Stimulated activated naive CD8-positive, alpha-beta T cell treated with anti-CD3 and anti-CD28 coated beads, Interleukin-15, Interleukin-2, amounts not matched to agents 100 ng/mL and 50 ng/mL, for 24 hours (primary cell): ENCODE results near the gene USP36.

Source experiments
- H3K27ac Mint-ChIP-seq: one replicate; pipeline ENCODE4 v1.8.0; 2021; ENCODE audit warnings: mild to moderate bottlenecking, mixed read lengths
- H3K27me3 Mint-ChIP-seq: one replicate; pipeline ENCODE4 v1.8.0; 2021; ENCODE audit warnings: mixed read lengths
- H3K36me3 Mint-ChIP-seq: one replicate; pipeline ENCODE4 v1.8.0; 2021; ENCODE audit warnings: low read depth, mixed read lengths
- H3K4me1 Mint-ChIP-seq: one replicate; pipeline ENCODE4 v1.8.0; 2021; ENCODE audit warnings: low read depth, mixed read lengths
- H3K4me3 Mint-ChIP-seq: one replicate; pipeline ENCODE4 v1.8.0; 2021; ENCODE audit warnings: mild to moderate bottlenecking, mixed read lengths
- H3K9me3 Mint-ChIP-seq: one replicate; pipeline ENCODE4 v1.8.0; 2021; ENCODE audit warnings: mixed read lengths

Gene USP36

DNA sequence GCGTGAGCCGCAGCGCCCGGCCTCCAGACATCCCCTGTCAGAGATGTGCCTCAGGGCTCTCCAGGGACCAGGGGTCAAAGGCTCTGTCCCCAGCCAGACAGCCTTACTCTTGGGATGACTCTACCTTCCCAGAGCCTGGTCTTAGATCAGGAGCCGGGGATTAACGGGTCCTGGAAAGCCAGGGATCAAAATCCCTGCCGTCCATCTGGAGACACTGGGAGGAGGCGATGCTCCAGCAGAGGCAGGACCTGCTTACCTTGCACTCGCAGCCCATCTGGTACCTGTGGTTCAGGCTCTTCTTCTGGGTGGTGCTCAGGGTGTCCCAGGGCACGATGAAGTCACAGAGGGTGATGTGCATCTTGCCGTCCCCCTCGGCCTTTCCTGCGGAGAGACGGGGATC, 16.7 kb upstream of the USP36 start:
- H3K4me3 Mint-ChIP-seq: no peak overlapping the region
- H3K27me3 Mint-ChIP-seq: no peaks in the 10 kb centered on the region
- H3K27ac Mint-ChIP-seq: no peak overlapping the region
- H3K4me1 Mint-ChIP-seq: no peaks in the 10 kb centered on the region
- H3K9me3 Mint-ChIP-seq: no peaks in the 10 kb centered on the region
- H3K36me3 Mint-ChIP-seq: no peaks in the 10 kb centered on the region

DNA sequence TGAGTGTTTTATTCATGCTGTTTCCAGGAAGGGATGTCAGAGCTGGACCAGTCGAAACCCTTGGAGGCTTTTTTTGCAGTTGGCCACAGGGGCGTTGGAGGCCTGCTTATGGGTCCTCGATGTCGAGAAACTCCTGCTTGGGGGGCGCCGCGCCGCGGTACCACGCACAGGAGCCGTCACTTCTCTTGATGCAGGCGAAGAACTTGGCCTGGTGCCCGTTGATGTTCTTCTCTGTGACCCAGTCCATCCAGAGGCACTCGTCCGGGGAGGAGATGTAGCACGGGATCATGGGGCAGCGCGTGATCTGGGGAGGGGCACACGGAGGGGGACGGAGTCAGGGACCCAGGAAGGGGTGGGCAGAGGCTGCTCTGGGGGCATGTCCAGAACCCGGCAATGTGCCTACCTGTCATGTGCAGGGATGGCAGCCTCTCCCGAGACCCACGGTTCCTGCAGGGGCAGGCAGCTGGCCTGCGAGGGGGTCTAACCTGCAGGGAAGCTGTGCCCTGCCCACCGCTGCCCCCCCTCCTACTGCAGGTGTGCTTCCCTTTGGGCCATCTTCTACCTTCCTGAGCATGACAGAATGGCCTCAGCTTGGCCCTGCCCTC, 15.0 kb upstream of the USP36 start:
- Mint-ChIP-seq H3K27me3 (no peaks in the 10 kb centered on the region), H3K27ac (no peak overlapping the region), H3K36me3 (no peaks in the 10 kb centered on the region), H3K9me3 (no peaks in the 10 kb centered on the region), H3K4me1 (no peaks in the 10 kb centered on the region), H3K4me3 (no peak overlapping the region)

DNA sequence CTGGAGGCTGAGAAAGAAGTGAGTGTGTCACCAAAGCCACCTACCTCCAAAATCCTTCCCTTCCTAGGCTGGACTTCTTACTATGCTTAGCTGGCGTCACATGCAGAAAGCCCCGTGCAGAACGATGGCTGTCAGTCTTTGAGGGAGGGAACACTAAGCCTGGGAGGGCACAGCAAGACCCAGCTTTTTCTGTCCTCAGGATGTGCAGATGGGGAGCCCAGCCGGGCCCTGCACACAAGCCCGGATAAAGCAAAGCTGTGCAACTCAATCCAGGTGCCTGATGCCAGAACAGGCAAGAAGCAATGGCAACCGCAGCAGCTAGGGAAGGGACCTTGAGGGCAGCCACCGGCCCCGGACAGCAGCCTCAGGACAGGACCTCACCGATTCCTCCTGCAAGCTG, 13.9 kb upstream of the USP36 start:
- Mint-ChIP-seq H3K27ac (no peak overlapping the region), H3K9me3 (no peaks in the 10 kb centered on the region), H3K4me1 (no peaks in the 10 kb centered on the region), H3K4me3 (no peak overlapping the region), H3K27me3 (no peaks in the 10 kb centered on the region), H3K36me3 (no peaks in the 10 kb centered on the region)

DNA sequence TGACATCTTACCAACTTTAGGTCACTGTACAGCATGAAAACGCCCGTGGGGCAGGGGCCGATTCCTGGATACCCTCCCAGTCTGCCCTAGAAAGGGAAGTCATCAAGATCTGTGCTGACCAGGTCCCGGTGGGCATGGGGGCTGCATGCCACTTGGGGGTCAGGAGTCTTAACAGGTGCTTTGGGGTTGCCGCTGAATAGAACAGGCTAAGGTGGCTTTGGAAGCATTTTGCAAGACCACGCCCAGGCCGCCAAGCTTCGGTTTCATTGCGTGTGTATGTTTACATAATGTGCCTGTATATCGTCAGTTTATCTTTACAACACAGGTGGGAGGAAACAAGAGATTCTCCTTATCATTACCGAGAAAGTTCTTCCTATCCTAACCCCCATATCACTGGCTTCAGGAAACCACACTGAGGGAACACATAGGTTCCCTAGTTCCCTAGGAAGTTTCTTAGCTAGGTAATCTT, 13.3 kb upstream of the USP36 start:
- no peak overlapping the region for H3K27ac Mint-ChIP-seq

DNA sequence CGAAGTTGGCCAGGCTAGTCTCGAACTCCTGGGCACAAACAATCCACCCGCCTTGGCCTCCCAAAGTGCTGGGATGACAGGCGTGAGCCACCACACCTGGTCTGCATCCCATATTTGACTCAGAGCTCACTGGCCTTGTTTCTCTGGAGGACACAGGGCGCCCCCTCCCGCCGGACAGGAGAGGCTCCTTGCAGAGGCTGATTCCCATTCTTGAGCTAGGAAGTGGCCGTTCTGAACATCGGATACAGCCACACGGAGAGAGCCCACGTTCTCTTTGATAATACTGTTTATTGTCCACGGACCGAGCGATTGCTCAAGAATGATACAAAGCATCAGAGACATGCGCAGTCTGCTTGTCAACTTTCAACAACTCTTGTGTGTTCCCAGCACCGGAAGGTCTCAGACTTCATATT, 12.1 kb upstream of the USP36 start:
- no peaks in the 10 kb centered on the region for H3K36me3 Mint-ChIP-seq
- no peaks in the 10 kb centered on the region for H3K9me3 Mint-ChIP-seq
- H3K4me1 Mint-ChIP-seq: no peaks in the 10 kb centered on the region
- no peaks in the 10 kb centered on the region for H3K27me3 Mint-ChIP-seq
- H3K4me3 Mint-ChIP-seq: no peak overlapping the region
- no peak overlapping the region for H3K27ac Mint-ChIP-seq

More for the DNA sequence above, 13.3 kb upstream of the USP36 start:
- H3K36me3 Mint-ChIP-seq: no peaks in the 10 kb centered on the region
- no peaks in the 10 kb centered on the region for H3K9me3 Mint-ChIP-seq
- H3K27me3 Mint-ChIP-seq: no peaks in the 10 kb centered on the region
- H3K4me3 Mint-ChIP-seq: no peak overlapping the region
- H3K4me1 Mint-ChIP-seq: no peaks in the 10 kb centered on the region

DNA sequence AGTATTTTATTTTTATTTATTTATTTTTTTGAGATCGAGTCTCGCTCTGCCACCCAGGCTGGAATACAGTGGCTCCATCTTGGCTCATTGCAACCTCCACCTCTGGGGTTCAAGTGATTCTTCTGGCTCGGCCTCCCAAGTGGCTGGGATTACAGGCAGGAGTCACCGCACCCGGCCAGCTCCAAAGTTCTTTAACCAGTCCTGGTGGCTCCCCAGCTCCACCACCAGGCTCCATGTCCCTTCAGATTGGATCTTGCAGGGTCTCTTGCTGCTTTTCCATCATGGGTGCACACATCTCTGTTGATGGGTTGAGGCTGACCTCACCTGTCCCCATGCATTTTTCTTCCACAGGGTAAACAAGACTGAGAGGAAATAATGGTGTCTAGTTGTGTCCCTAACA, 8.4 kb upstream of the USP36 start:
- Mint-ChIP-seq H3K27me3 (no peaks in the 10 kb centered on the region), H3K36me3 (no peaks in the 10 kb centered on the region), H3K4me3 (no peak overlapping the region), H3K9me3 (no peaks in the 10 kb centered on the region), H3K27ac (no peak overlapping the region), H3K4me1 (peaks cover 6% of the 10 kb centered on the region)

DNA sequence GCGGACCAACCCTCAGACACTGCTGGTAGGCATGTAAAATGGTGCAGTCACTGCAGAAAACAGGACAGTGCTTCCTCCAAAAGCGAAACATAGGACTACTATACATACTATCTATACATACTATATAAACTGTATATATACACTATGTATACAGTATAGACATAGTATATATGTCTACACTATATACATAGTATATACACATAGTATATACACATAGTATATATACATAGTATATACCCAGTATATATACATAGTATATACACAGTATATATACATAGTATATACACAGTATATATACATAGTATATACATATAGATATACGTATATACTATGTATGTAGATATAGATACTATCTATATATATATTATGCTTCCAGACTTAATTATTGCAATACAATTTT, 6.4 kb upstream of the USP36 start:
- Mint-ChIP-seq H3K36me3 (no peaks in the 10 kb centered on the region), H3K27ac (no peak overlapping the region), H3K9me3 (no peaks in the 10 kb centered on the region), H3K4me3 (no peak overlapping the region), H3K27me3 (no peaks in the 10 kb centered on the region), H3K4me1 (peaks cover 15% of the 10 kb centered on the region)

DNA sequence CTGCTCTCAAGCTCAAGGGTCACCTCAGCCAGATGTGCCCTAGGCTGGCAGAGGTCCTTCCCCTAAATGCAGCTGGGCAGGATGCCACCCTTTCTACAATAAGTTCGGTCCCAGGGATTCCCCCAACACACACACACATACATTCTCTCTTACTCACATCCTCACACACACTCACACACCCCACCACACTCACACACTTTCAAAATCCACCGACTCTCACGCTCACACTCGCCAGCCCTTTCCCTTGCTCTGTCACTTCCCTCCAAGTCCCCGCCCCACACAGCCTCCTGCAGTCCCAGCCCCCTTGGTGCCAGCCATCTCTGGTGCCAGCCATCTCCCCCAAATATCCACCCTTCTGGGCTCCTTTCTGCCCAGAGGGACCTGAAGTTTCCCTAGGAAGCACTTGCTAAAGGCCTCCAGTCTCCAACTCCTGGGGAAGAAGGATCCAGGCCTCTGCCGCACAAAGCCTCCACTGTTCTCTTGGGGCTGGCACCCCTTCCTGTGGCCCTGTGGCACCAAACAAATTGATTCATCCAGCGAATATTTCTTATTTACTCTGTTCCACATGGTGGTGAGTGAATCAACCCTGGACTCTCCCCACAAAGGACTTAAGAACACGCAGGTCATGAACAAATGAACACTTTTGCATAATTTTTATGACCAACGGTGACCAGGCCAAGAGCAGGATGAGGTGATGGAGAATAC, 3.8 kb upstream of the USP36 start:
- Mint-ChIP-seq H3K36me3 (peaks cover 4% of the 10 kb centered on the region), H3K27me3 (no peaks in the 10 kb centered on the region), H3K4me1 (peaks cover 24% of the 10 kb centered on the region), H3K27ac (peak overlapping the region; percentile 24), H3K4me3 (no peak overlapping the region), H3K9me3 (no peaks in the 10 kb centered on the region)

DNA sequence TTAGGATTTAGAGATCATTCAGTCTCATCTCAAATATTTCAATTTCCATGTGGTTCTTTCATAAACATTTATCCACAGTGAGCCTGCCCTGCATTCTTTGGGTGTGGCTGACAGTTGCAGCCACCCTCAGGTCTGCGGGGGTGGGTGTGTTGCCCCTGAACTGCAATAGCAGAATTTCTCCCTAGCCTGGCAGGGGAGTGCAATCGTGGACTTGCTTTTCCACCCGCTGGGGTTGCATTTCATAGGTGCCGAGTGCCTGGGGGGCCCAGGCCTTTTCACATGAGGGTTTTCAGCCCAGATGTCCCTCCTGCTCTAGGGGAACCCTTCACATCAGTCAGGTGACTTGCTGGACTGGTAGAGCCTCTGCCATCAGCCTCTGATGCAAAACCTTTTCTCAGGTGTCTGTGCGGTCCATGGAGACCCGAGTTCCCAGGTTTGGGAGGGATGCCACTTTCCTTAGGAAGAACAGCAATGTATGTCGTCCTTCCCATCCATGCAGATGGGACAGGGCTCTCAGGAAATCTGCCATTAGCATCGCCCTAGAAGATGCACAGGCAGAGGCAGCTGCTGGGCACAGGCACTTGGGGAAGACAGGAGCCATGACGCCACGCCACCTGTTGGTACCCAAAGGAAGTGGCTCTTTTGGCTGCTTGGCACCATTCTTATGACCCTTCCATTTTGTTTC, 2.4 kb upstream of the USP36 start:
- Mint-ChIP-seq H3K9me3 (no peaks in the 10 kb centered on the region), H3K4me1 (peaks cover 37% of the 10 kb centered on the region), H3K27ac (peak overlapping the region; percentile 36), H3K36me3 (peaks cover 16% of the 10 kb centered on the region), H3K27me3 (no peaks in the 10 kb centered on the region), H3K4me3 (no peak overlapping the region)

DNA sequence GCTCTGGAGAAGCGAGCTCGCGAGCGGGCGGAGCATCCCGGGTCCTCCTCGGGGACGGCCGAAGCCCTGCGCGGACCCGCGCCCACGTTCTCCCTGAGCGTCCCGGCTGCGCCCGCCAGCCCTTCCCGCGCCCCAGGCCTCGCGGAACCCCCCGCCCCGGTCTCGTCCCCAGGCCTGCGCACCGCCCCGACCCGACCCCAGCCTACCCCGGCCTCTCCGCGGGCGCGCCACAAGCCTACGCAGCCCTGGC, 159 bp downstream of the USP36 start:
- Mint-ChIP-seq H3K27me3 (no peaks in the 10 kb centered on the region), H3K27ac (peak overlapping the region; percentile 95)

DNA sequence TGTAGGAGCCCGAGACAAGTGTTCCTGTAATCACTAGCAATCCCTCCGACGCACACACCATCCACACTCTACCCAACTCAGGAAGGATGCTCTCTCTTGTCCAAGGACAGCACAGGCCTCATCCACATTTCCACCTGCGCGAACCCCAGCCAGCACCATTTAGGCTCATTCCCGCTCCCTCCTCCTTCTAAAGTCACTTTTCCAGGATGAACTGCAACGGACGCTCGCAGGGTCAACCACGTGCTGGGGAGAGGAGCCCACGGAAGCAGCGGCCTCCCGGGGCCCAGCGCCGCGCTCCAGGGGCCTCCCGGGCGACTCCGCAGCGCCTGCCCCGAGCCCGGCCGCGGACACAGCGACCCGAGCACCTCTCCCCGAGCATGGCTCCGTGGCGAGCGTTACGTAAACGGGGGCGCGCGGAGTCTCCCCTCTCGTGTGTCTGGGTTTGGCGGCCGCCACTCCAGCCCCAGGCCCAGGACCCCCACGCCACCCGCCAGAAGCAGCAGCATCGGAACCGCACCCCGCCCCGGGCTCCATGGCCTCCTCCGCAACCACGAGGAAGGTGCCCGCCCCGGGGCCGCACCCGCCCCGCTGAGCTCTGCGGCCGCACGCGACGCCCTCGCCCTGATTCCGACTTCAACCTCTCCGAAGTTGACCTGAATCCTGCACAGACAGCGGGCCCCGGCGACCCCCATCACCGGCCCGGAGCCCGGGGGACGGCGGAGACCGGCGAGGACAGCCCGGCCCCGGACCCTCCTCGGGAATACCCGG, 668 bp downstream of the USP36 start:
- Mint-ChIP-seq H3K4me3 (peak overlapping the region; percentile 96), H3K27me3 (no peaks in the 10 kb centered on the region), H3K27ac (peak overlapping the region; percentile 94), H3K9me3 (no peaks in the 10 kb centered on the region), H3K36me3 (peaks cover 46% of the 10 kb centered on the region), H3K4me1 (peaks cover 52% of the 10 kb centered on the region)

More for the DNA sequence above, 159 bp downstream of the USP36 start:
- peaks cover 41% of the 10 kb centered on the region for H3K36me3 Mint-ChIP-seq
- H3K4me3 Mint-ChIP-seq: peak overlapping the region; percentile 96
- no peaks in the 10 kb centered on the region for H3K9me3 Mint-ChIP-seq
- H3K4me1 Mint-ChIP-seq: peaks cover 52% of the 10 kb centered on the region

DNA sequence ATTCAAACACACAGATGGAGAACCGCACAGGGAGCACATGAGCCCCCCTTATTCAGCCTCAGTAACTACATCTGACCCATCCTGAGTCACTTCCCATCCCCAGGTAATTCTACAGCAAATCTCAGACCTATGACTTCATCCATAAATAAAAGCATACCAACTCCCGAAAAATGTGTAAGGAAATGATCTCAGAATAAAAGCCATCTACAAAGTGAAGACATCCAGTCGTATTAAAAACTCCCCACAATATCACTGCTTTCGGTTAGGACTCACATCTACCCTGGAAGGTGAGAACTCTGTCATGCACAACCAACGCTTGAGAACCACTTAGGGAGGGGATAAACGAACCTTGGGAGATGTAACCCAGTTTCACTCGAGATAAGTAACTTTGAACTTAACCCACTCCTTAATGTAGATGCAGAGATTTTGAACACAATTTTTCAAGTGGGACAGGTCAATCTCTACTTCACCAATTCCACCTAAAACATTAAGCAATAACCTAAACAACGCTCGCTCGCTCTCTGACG, 1.3 kb downstream of the USP36 start:
- Mint-ChIP-seq H3K27me3 (no peaks in the 10 kb centered on the region), H3K27ac (peak overlapping the region; percentile 94), H3K36me3 (peaks cover 47% of the 10 kb centered on the region), H3K4me3 (peak overlapping the region; percentile 96), H3K9me3 (no peaks in the 10 kb centered on the region), H3K4me1 (peaks cover 49% of the 10 kb centered on the region)

DNA sequence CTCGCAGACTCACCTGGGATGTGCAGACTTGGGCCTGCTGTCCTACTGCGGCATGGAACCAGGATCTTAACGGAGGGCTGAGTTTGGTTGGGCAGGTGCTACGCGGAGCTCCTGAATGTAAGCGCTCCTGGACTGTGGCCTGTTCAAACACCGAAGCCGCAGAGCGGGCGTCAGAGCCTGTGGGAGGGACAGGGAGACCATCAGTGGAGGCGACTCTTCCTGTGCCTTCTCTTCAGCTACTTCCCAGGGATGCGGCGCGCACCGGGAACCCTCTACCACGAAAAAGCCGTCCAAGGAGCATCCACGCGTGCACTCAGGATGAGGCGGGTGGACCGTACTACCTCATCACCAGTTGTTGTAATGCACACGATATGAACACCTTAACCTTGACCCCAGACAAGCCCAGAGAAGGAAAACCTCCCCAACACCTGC, 2.0 kb downstream of the USP36 start:
- Mint-ChIP-seq H3K9me3 (no peaks in the 10 kb centered on the region), H3K4me3 (peak overlapping the region; percentile 96), H3K36me3 (peaks cover 54% of the 10 kb centered on the region), H3K27me3 (no peaks in the 10 kb centered on the region), H3K27ac (peak overlapping the region; percentile 94), H3K4me1 (peaks cover 43% of the 10 kb centered on the region)

DNA sequence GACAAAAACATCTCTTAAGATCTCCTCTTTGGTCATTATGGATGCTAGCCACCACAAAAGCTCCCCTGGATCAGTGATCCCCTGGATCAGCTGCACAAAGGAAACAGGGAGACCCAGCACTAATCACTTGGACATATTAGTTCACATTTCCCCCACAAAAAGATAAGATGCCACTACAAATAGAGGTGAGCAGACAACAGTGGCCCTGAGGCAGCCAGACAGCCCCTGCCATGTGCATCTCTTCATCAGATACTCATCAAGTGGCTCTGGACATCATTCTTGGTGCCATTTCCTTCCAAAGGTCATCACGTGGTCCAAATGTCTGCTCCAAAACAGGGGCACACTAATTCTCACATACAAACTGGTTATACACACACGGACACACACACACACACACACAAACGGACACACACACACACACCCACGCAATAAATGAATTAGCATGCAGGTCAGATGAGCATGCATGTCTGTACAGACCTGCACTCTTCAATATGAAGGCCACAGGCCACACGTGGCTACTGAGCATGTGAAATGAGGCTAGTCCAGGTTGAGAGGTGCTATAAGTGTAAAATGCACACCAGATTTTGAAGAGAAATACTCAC, 4.1 kb downstream of the USP36 start:
- Mint-ChIP-seq H3K27ac (no peak overlapping the region), H3K27me3 (no peaks in the 10 kb centered on the region), H3K4me1 (peaks cover 37% of the 10 kb centered on the region), H3K4me3 (no peak overlapping the region), H3K36me3 (peaks cover 75% of the 10 kb centered on the region), H3K9me3 (no peaks in the 10 kb centered on the region)
